ENCODE data around the gene GLIS1.

GRCh38 chr1:53498555-53499131 is 240.3 kb downstream of the GLIS1 start:
- no peak for TF ChIP-seq POLR2AphosphoS5 (IDR thresholded peaks at IDR 0.05; ENCODE audit: low read length)
- no peak for TF ChIP-seq MAX (IDR thresholded peaks at IDR 0.05; ENCODE audit: low read depth, low read length)
- TF ChIP-seq NBN (IDR thresholded peaks at IDR 0.05): no peak
- no peak for TF ChIP-seq CHD1 (IDR thresholded peaks at IDR 0.05; ENCODE audit: low read depth, low read length)

Data from GM12878 (cell line).